ENCODE measurements around the gene ZNF492.
"Not testable (repeated sequence)": the region's sequence is repeated elsewhere in the genome, so short reads cannot be mapped to it uniquely, and the experiment has no call there.

GRCh38 chr19:22685493-22685892, 51.4 kb downstream of the ZNF492 start:
- TF ChIP-seq CTCF (conservative IDR thresholded peaks at IDR 0.05; ENCODE audit: low read length); EZH2phosphoT487 (IDR thresholded peaks at IDR 0.05; ENCODE audit: borderline replicate concordance, low read depth, low read length): not testable (repeated sequence)
